SU-DHL-6 (cell line): Measurements from ENCODE around the gene LPCAT1.

Experiments used
- H2AFZ ChIP-seq: fragments of 200-600 bp; sonication (generic); 2 replicates; pipeline ENCODE4 v1.6.1; 2014; ENCODE audit warnings: low read depth, mild to moderate bottlenecking, moderate library complexity, mixed read lengths, antibody characterized with exemption, low read length; ENCODE audit not compliant: severe bottlenecking
- H3F3A ChIP-seq: fragments of 200-600 bp; shearing (Covaris generic); 2 replicates; pipeline ENCODE4 v1.6.0; 2016; ENCODE audit warnings: antibody characterized with exemption, mild to moderate bottlenecking; ENCODE audit not compliant: insufficient read depth
- H3K27ac ChIP-seq: fragments of 200-600 bp; sonication (generic); 2 replicates; pipeline ENCODE4 v1.5.1; 2016; ENCODE audit warnings: low read depth, mild to moderate bottlenecking, low read length, moderate library complexity, mixed read lengths
- H3K27me3 ChIP-seq: fragments of 200-600 bp; sonication (generic), shearing (Covaris generic); 2 replicates; pipeline ENCODE4 v1.6.0; 2014; ENCODE audit warnings: mild to moderate bottlenecking, low read length
- H3K36me3 ChIP-seq: fragments of 200-600 bp; sonication (generic); 2 replicates; pipeline ENCODE4 v1.6.1; 2014; ENCODE audit warnings: mild to moderate bottlenecking, low read length, mixed read lengths
- H3K4me2 ChIP-seq: fragments of 300-600, 200-600 bp; shearing (Covaris generic), sonication (generic); 2 replicates; pipeline ENCODE4 v1.6.0; 2014; ENCODE audit warnings: low read length, low read depth, mild to moderate bottlenecking; ENCODE audit not compliant: poor library complexity, severe bottlenecking
- H3K4me3 ChIP-seq: fragments of 200-600 bp; sonication (generic); 2 replicates; pipeline ENCODE4 v1.5.1; 2014; ENCODE audit warnings: antibody characterized with exemption, low read length, mild to moderate bottlenecking, mixed read lengths; ENCODE audit not compliant: insufficient read depth, poor library complexity, severe bottlenecking
- H3K79me2 ChIP-seq: fragments of 200-600 bp; sonication (generic); 2 replicates; pipeline ENCODE4 v1.6.1; 2014; ENCODE audit warnings: mild to moderate bottlenecking, low read length, moderate library complexity; ENCODE audit not compliant: insufficient read depth
- H3K9ac ChIP-seq: fragments of 200-600 bp; sonication (generic); 2 replicates; pipeline ENCODE4 v1.7.0; 2014; ENCODE audit warnings: mild to moderate bottlenecking, low read length
- H3K9me2 ChIP-seq: fragments of 200-600 bp; sonication (generic); replicated peaks from 2 replicates; pipeline ENCODE4 v1.6.1; 2014; ENCODE audit warnings: low read length; ENCODE audit not compliant: insufficient read depth
- H3K9me3 ChIP-seq: fragments of 200-600 bp; sonication (generic); 2 replicates; pipeline ENCODE4 v1.6.1; 2014; ENCODE audit warnings: low read length, mixed read lengths; ENCODE audit not compliant: insufficient read depth
- H4K20me1 ChIP-seq: fragments of 200-600 bp; sonication (generic); 2 replicates; pipeline ENCODE4 v1.6.1; 2014; ENCODE audit warnings: low read depth, mild to moderate bottlenecking, antibody characterized with exemption, low read length, moderate library complexity, mixed read lengths
- EZH2phosphoT487 ChIP-seq: fragments of 200-600 bp; sonication (generic), shearing (Covaris generic); conservative IDR thresholded peaks from 2 replicates; pipeline ENCODE4 v1.6.1; 2018; ENCODE audit warnings: mild to moderate bottlenecking, antibody characterized with exemption, low read length, moderate library complexity, mixed read lengths
- TF ChIP-seq, protein P1 (sequence below): fragments of 200-600 bp; sonication (generic); IDR thresholded peaks from one replicate; pipeline ENCODE4 v1.5.1; 2017; ENCODE audit warnings: antibody characterized with exemption, mild to moderate bottlenecking, low read length, moderate library complexity; ENCODE audit not compliant: insufficient read depth, poor library complexity, severe bottlenecking

The LPCAT1 gene

DNA sequence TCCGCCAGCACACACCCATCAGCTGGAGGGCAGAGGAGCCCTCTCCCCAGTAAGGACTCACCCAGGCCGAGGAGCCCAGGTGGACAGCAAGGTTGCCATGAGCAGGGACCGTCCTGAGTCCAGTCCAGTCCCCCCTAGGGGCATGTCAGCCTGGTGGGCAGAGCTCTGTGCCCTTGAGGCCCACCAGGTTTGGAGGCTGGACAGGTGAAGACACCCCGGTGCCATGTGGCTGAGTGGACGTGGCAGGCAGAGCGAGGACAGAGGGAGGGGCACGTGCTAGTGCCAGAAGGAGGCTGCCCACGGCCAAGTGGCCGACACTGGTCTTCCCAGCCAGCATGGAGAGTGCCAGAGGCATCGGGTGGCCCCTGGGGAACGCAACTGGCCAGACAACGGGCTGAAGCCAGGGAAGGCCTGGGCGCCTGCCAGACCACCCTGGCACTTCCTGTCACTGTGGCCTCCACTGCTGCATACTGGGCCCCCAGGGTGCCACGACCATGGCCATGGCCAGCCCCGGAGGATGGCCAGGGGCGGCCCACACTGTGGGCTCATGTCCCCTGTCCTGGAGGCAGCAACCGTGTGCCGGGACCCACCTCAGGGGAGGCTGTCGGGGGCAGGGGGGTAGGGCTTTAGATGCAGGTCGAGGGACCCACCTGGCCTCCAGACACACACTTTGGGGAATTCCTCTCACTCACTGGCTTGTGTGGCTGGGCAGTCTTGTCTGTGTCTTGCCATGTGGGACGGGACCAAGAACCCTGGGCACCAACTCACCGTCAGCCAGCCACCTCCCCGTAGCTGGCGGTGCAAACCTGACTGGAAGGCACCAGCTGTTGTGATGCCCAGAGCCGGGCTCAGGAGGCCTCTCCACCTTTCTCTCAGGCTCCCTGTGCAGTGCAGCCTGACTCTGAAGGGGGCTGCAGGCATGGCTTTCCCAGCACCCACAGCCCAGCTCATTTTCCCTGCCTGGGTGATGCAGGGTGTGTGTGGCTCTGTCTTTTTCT is 42.3 kb upstream of the LPCAT1 start:
- H2AFZ ChIP-seq = no peak overlapping the region
- no peak for TF ChIP-seq EZH2phosphoT487
- TF ChIP-seq, protein P1, sequence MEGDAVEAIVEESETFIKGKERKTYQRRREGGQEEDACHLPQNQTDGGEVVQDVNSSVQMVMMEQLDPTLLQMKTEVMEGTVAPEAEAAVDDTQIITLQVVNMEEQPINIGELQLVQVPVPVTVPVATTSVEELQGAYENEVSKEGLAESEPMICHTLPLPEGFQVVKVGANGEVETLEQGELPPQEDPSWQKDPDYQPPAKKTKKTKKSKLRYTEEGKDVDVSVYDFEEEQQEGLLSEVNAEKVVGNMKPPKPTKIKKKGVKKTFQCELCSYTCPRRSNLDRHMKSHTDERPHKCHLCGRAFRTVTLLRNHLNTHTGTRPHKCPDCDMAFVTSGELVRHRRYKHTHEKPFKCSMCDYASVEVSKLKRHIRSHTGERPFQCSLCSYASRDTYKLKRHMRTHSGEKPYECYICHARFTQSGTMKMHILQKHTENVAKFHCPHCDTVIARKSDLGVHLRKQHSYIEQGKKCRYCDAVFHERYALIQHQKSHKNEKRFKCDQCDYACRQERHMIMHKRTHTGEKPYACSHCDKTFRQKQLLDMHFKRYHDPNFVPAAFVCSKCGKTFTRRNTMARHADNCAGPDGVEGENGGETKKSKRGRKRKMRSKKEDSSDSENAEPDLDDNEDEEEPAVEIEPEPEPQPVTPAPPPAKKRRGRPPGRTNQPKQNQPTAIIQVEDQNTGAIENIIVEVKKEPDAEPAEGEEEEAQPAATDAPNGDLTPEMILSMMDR = no peak

DNA sequence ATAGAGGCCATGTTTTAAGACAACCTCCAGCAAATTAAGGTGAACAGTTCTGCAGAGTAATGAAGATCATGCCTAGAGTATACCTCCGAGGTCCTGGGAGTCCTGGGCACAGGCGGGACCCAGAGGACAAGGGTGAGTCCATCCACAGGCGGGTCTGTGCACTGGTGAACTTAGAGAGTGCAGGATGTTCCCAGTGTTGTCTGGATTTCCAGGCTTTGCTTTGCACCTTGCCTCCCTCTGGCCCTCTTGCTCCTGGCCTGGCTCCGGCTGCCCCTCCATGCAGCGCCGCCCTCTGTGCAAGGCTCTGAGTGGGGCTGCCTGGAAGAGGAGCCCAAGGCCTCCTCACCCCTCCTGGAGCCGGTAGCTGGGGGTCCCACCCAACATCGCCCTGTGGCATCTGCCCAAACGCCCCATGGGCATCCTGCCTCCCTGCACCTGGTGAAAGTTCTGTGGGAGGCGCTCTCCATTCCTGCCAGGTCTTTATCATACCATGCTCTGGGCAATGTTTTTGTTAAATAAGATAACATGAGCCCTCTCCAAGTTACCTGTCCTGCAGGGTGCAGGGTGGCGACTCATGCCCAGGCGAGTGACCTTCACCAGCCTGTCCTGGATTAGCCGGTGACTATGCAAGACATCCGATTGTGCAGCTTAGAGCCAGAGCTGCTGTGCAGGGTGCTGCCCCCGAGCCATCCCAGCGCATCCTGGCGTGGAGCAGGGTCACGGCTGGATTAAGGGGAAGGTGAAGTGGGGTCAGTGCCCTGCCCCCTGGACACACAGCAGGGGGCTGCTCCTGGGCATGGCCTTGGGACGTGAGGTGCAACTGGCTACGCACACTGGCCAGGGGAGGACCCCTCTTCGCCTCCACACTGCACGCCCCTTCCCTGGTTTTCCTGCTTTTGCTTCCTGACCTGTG is 41.3 kb upstream of the LPCAT1 start:
- no peaks in the 10 kb centered on the region for H3K27me3 ChIP-seq
- no peaks in the 10 kb centered on the region for H3F3A ChIP-seq
- no peak for TF ChIP-seq EZH2phosphoT487
- TF ChIP-seq, protein P1 = no peak
- H3K4me3 ChIP-seq = no peak overlapping the region
- no peak overlapping the region for H3K4me2 ChIP-seq
- H3K9me3 ChIP-seq = peaks cover under 1% of the 10 kb centered on the region; the same call in 1 of the 2 replicates
- H2AFZ ChIP-seq = no peak overlapping the region
- no peaks in the 10 kb centered on the region for H4K20me1 ChIP-seq
- H3K79me2 ChIP-seq = no peaks in the 10 kb centered on the region
- H3K36me3 ChIP-seq = no peaks in the 10 kb centered on the region
- H3K9ac ChIP-seq = no peak overlapping the region
- no peak overlapping the region for H3K27ac ChIP-seq
- H3K9me2 ChIP-seq = no peaks in the 10 kb centered on the region

More for the DNA sequence above, 42.3 kb upstream of the LPCAT1 start:
- Histone ChIP-seq H3K9ac (no peak overlapping the region), H3K79me2 (no peaks in the 10 kb centered on the region), H3K4me3 (no peak overlapping the region), H3K9me2 (no peaks in the 10 kb centered on the region), H4K20me1 (no peaks in the 10 kb centered on the region), H3K4me2 (no peak overlapping the region), H3K27me3 (no peaks in the 10 kb centered on the region), H3K9me3 (peaks cover 10% of the 10 kb centered on the region; the same call in 1 of the 2 replicates), H3K36me3 (peaks cover 6% of the 10 kb centered on the region), H3K27ac (no peak overlapping the region), H3F3A (peaks cover 3% of the 10 kb centered on the region; the same call in 1 of the 2 replicates)

- Histone ChIP-seq H2AFZ (no peak overlapping the region), H3K27ac (no peak overlapping the region), H3K9me2 (no peaks in the 10 kb centered on the region), H3K4me3 (no peak overlapping the region), H3K27me3 (no peaks in the 10 kb centered on the region), H3F3A (no peaks in the 10 kb centered on the region), H3K9me3 (no peaks in the 10 kb centered on the region), H3K36me3 (no peaks in the 10 kb centered on the region), H3K4me2 (no peak overlapping the region), H3K9ac (no peak overlapping the region), H4K20me1 (no peaks in the 10 kb centered on the region), H3K79me2 (no peaks in the 10 kb centered on the region)
- TF ChIP-seq, protein P1 = no peak
- no peak for TF ChIP-seq EZH2phosphoT487
Observed at GRCh38 chr5:1564182-1564748, 40.5 kb upstream of the LPCAT1 start.
